HG03045 (cell line): Measurements from ENCODE around the gene MYL11.

ENCODE experiments used
- ATAC-seq: cut with Tn5 transposase; IDR thresholded peaks from one replicate; pipeline ENCODE4 v1.9.1; 2021; ENCODE audit warnings: mild to moderate bottlenecking, moderate library complexity; ENCODE audit not compliant: unreplicated experiment

Gene MYL11

GRCh38 chr16:30416624-30417528 is 42.3 kb downstream of the MYL11 start:
- no peak for ATAC-seq

- ATAC-seq, result peak; percentile 75
Observed at GRCh38 chr16:30417529-30418349, 43.1 kb downstream of the MYL11 start.

- no peak for ATAC-seq
Observed at GRCh38 chr16:30418350-30419181, 44.0 kb downstream of the MYL11 start.

GRCh38 chr16:30421010-30421409 is 46.4 kb downstream of the MYL11 start:
- no peak for ATAC-seq
